Esophagus squamous epithelium (tissue), 4 donors: ENCODE measurements around the gene MC3R.

Source experiments
- CTCF ChIP-seq, 6 experiments: fragments of 450-650 bp in 4 of 6; fragments of 200-600 bp in 2 of 6; sonication (generic) in 2 of 6; IDR thresholded peaks; one replicate each; pipeline ENCODE4 v1.5.1; 2016 to 2019; ENCODE audit warnings: antibody characterized with exemption in 6 of 6, mild to moderate bottlenecking in 4 of 6, moderate library complexity in 4 of 6
- POLR2A ChIP-seq, 4 donors: fragments of 450-650 bp; IDR thresholded peaks; one replicate each; pipeline ENCODE4 v1.6.1; 2017; ENCODE audit warnings: antibody characterized with exemption in 4 of 4, mild to moderate bottlenecking in 4 of 4, moderate library complexity in 3 of 4

- TF ChIP-seq CTCF (IDR thresholded peaks at IDR 0.05) (peak in 1 of 6 experiments; percentile 39), POLR2A (IDR thresholded peaks at IDR 0.05) (no peak)
Observed at GRCh38 chr20:56200456-56200855, 48.1 kb upstream of the MC3R start.
